Measurements from ENCODE around the gene FAM171A2.
A peak's percentile ranks its signal among the peaks of the same experiment; 100 is the strongest.

Gene FAM171A2

GRCh38 chr17:44314524-44314868 is 49.2 kb downstream of the FAM171A2 start:
- H3K27me3 ChIP-seq (ENCODE audit: insufficient read depth, low read length) = peaks cover 42% of the 10 kb centered on the region
- H3K36me3 ChIP-seq (ENCODE audit: insufficient read depth, low read length) = peaks cover 3% of the 10 kb centered on the region

GRCh38 chr17:44314031-44314430 is 49.6 kb downstream of the FAM171A2 start:
- Histone ChIP-seq H3K4me1 (ENCODE audit: insufficient read depth, low read length) (peaks cover 25% of the 10 kb centered on the region), H3K36me3 (ENCODE audit: insufficient read depth, low read length) (no peaks in the 10 kb centered on the region), H2AFZ (ENCODE audit: low read depth, low read length) (no peak overlapping the region), H3K9me3 (ENCODE audit: low read length) (peaks cover 2% of the 10 kb centered on the region), H3K4me3 (ENCODE audit: low read length) (no peak overlapping the region), H3K27me3 (ENCODE audit: insufficient read depth, low read length) (peaks cover 42% of the 10 kb centered on the region)

More at GRCh38 chr17:44314524-44314868, 49.2 kb downstream of the FAM171A2 start:
- H3K4me3 ChIP-seq (ENCODE audit: low read length) = no peak overlapping the region
- H2AFZ ChIP-seq (ENCODE audit: low read depth, low read length) = no peak overlapping the region
- peaks cover 2% of the 10 kb centered on the region for H3K9me3 ChIP-seq (ENCODE audit: low read length)
- H3K4me1 ChIP-seq (ENCODE audit: insufficient read depth, low read length) = peaks cover 20% of the 10 kb centered on the region

- Histone ChIP-seq H2AFZ (ENCODE audit: low read depth, low read length) (no peak overlapping the region), H3K4me1 (ENCODE audit: insufficient read depth, low read length) (peaks cover 32% of the 10 kb centered on the region), H3K27me3 (ENCODE audit: insufficient read depth, low read length) (peaks cover 42% of the 10 kb centered on the region), H3K9me3 (ENCODE audit: low read length) (peaks cover under 1% of the 10 kb centered on the region), H3K4me3 (ENCODE audit: low read length) (no peak overlapping the region), H3K36me3 (ENCODE audit: insufficient read depth, low read length) (no peaks in the 10 kb centered on the region)
Observed at GRCh38 chr17:44312396-44313104, 51.1 kb downstream of the FAM171A2 start.

GRCh38 chr17:44311562-44312181 is 52.0 kb downstream of the FAM171A2 start:
- Histone ChIP-seq H2AFZ (ENCODE audit: low read depth, low read length) (no peak overlapping the region), H3K4me3 (ENCODE audit: low read length) (no peak overlapping the region), H3K9me3 (ENCODE audit: low read length) (no peaks in the 10 kb centered on the region), H3K4me1 (ENCODE audit: insufficient read depth, low read length) (peaks cover 39% of the 10 kb centered on the region), H3K36me3 (ENCODE audit: insufficient read depth, low read length) (no peaks in the 10 kb centered on the region), H3K27me3 (ENCODE audit: insufficient read depth, low read length) (peaks cover 33% of the 10 kb centered on the region)

- peaks cover 37% of the 10 kb centered on the region for H3K4me1 ChIP-seq (ENCODE audit: insufficient read depth, low read length)
- H3K4me3 ChIP-seq (ENCODE audit: low read length) = no peak overlapping the region
- no peaks in the 10 kb centered on the region for H3K36me3 ChIP-seq (ENCODE audit: insufficient read depth, low read length)
- H3K9me3 ChIP-seq (ENCODE audit: low read length) = no peaks in the 10 kb centered on the region
- no peak overlapping the region for H2AFZ ChIP-seq (ENCODE audit: low read depth, low read length)
- peaks cover 25% of the 10 kb centered on the region for H3K27me3 ChIP-seq (ENCODE audit: insufficient read depth, low read length)
Observed at GRCh38 chr17:44310609-44311376, 52.9 kb downstream of the FAM171A2 start.

- Histone ChIP-seq H3K27me3 (ENCODE audit: insufficient read depth, low read length) (peaks cover 22% of the 10 kb centered on the region), H3K4me3 (ENCODE audit: low read length) (no peak overlapping the region)
Observed at GRCh38 chr17:44310188-44310587, 53.5 kb downstream of the FAM171A2 start.

GRCh38 chr17:44309472-44309871 is 54.2 kb downstream of the FAM171A2 start:
- Histone ChIP-seq H3K4me1 (ENCODE audit: insufficient read depth, low read length) (peaks cover 30% of the 10 kb centered on the region), H3K36me3 (ENCODE audit: insufficient read depth, low read length) (no peaks in the 10 kb centered on the region), H3K9me3 (ENCODE audit: low read length) (no peaks in the 10 kb centered on the region), H3K27me3 (ENCODE audit: insufficient read depth, low read length) (peaks cover 15% of the 10 kb centered on the region), H3K4me3 (ENCODE audit: low read length) (peak overlapping the region; percentile 59), H2AFZ (ENCODE audit: low read depth, low read length) (no peak overlapping the region)

More at GRCh38 chr17:44310188-44310587, 53.5 kb downstream of the FAM171A2 start:
- H3K9me3 ChIP-seq (ENCODE audit: low read length) = no peaks in the 10 kb centered on the region
- no peaks in the 10 kb centered on the region for H3K36me3 ChIP-seq (ENCODE audit: insufficient read depth, low read length)
- H2AFZ ChIP-seq (ENCODE audit: low read depth, low read length) = no peak overlapping the region
- H3K4me1 ChIP-seq (ENCODE audit: insufficient read depth, low read length) = peaks cover 35% of the 10 kb centered on the region

GRCh38 chr17:44308865-44309264 is 54.8 kb downstream of the FAM171A2 start:
- Histone ChIP-seq H3K27me3 (ENCODE audit: insufficient read depth, low read length) (peaks cover 9% of the 10 kb centered on the region), H3K4me1 (ENCODE audit: insufficient read depth, low read length) (peaks cover 30% of the 10 kb centered on the region), H3K4me3 (ENCODE audit: low read length) (peak overlapping the region; percentile 59), H2AFZ (ENCODE audit: low read depth, low read length) (no peak overlapping the region), H3K36me3 (ENCODE audit: insufficient read depth, low read length) (no peaks in the 10 kb centered on the region), H3K9me3 (ENCODE audit: low read length) (no peaks in the 10 kb centered on the region)

- H3K9me3 ChIP-seq (ENCODE audit: low read length) = no peaks in the 10 kb centered on the region
- H3K27me3 ChIP-seq (ENCODE audit: insufficient read depth, low read length) = peaks cover 9% of the 10 kb centered on the region
- peaks cover 30% of the 10 kb centered on the region for H3K4me1 ChIP-seq (ENCODE audit: insufficient read depth, low read length)
- H3K36me3 ChIP-seq (ENCODE audit: insufficient read depth, low read length) = no peaks in the 10 kb centered on the region
- H3K4me3 ChIP-seq (ENCODE audit: low read length) = peak within 1 kb of the TSS; percentile 59
- no peak within 1 kb of the TSS for H2AFZ ChIP-seq (ENCODE audit: low read depth, low read length)
Observed at GRCh38 chr17:44308320-44308818, 55.3 kb downstream of the FAM171A2 start, which contains the start of gene RUNDC3A. RUNDC3A (plus strand) TSS chr17:44308601; CDS start chr17:44308833, 232 bp downstream.

GRCh38 chr17:44307387-44308186 is 56.1 kb downstream of the FAM171A2 start:
- no peaks in the 10 kb centered on the region for H3K36me3 ChIP-seq (ENCODE audit: insufficient read depth, low read length)
- no peak overlapping the region for H2AFZ ChIP-seq (ENCODE audit: low read depth, low read length)
- peak overlapping the region; percentile 59 for H3K4me3 ChIP-seq (ENCODE audit: low read length)
- H3K4me1 ChIP-seq (ENCODE audit: insufficient read depth, low read length) = peaks cover 30% of the 10 kb centered on the region
- peaks cover 6% of the 10 kb centered on the region for H3K27me3 ChIP-seq (ENCODE audit: insufficient read depth, low read length)
- H3K9me3 ChIP-seq (ENCODE audit: low read length) = no peaks in the 10 kb centered on the region

- Histone ChIP-seq H2AFZ (ENCODE audit: low read depth, low read length) (no peak overlapping the region), H3K36me3 (ENCODE audit: insufficient read depth, low read length) (no peaks in the 10 kb centered on the region), H3K4me3 (ENCODE audit: low read length) (no peak overlapping the region), H3K27me3 (ENCODE audit: insufficient read depth, low read length) (peaks cover 3% of the 10 kb centered on the region), H3K9me3 (ENCODE audit: low read length) (no peaks in the 10 kb centered on the region), H3K4me1 (ENCODE audit: insufficient read depth, low read length) (peaks cover 20% of the 10 kb centered on the region)
Observed at GRCh38 chr17:44304651-44305050, 59.0 kb downstream of the FAM171A2 start.
